Stimulated activated CD4-positive, alpha-beta T cell treated with anti-CD3 and anti-CD28 coated beads, Interleukin-4, amount 100 ng/mL, for 1 hour (primary cell): ENCODE results near the gene CHD2.

Experiments used
- DNase-seq: peaks from one replicate; pipeline ENCODE4 v3.0.0-alpha.2; 2020

The CHD2 gene

DNA sequence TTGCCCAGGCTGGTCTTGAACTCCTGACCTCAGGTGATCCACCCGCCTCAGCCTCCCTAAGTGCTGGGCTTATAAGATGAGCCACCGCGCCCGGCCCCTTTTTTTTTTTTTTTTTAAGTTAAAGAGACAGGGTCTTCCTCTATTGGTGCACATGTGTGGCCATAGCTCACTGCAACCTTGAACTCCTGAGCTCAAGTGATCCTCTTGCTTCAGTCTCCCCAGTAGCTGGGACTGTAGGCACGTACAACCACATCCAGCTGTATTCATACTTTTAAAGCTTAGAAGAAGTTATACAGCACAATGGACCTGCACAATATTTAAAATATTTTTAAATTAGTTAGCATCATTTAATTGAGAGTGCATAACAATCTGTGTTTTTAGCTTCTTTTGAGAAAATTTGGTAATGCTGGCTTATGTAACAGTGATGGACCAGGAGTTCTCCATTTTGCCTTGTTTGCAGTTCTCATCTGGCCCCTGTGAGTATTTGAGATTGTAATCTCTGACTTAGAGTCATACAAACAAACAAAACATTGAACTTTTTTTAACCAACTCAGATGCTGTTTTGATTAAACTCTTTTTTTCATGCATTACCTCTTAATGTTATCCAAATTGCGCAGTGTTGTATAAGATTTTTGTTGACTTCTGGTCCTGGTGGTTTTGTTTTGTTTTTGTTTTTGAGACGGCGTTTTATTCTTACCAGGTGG lies 33.0 kb downstream of the CHD2 start:
- no peak for DNase-seq

DNA sequence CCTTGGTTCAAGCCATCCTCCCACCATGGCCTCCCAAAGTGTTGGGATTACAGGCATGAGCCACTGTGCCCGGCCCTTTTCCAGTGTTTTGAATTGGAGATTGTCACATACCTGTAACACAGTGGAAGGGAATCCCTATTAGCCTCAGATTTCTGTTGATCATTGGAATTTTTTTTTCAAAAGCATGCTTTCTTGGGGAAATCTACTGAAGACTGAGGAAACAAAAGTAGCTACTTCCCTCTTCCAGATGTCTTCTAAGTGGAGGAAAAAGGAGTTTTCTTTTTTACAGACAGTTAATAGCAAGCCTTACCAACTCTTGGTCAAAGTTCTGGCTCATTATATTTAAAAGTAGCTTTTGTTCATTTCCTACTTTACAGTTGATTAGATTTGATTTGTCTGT lies 33.7 kb downstream of the CHD2 start:
- no peak for DNase-seq

DNA sequence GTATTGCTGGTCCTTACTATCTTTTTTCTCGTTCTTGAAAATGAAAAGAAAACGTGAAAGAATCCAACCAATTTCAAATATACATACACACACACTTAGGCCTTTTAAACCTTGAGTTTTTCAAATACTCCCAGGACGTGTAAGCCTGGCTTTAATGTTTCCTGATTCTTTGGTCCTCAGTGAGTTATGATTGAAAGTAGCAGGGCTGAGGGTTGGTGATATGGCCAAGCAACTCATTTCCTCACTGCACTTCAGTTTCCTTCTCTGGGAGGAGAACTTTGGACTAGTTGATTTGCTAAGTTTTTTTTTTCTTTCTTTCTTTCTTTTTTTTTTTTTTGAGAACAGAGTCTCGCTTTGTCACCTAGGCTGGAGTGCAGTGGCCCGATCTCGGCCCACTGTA lies 34.6 kb downstream of the CHD2 start:
- DNase-seq = no peak

DNA sequence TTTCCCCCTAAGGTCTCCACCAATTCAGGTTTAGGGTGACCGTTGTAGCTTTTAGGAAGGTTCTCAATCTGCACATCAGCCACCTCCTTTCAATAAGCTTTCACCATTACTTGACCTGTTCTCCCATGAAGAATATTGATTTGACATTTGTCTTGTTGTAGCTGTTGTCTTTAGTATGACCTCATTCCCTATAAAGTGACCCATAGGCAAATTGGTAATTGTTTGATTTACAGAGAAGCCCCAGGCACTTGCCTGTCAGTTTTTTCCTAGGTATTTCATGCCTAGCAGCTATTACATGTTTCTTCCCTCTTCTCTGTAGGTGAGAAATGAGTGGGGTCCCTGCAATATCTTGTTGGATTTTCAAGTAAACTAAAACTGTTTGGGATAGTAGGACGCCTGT lies 36.0 kb downstream of the CHD2 start:
- DNase-seq = no peak

DNA sequence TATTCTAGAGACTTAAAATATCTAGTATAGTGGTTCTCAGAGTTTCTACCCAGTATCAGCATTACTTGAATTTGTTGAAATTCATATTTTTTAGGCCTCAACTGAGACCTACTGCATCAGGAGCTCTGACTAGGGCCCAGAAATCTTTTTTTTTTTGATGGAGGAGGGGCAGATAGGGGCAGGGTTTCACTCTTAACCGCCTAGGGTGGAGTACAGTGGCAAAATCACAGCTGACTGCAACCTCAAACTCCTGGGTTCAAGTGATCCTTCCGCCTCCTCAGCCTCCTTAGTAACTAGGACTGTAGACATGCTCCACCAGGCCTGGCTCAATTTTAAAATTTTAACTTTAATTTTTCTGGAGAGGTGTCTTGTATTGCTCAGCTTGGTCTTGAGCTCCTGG lies 36.6 kb downstream of the CHD2 start:
- no peak for DNase-seq

DNA sequence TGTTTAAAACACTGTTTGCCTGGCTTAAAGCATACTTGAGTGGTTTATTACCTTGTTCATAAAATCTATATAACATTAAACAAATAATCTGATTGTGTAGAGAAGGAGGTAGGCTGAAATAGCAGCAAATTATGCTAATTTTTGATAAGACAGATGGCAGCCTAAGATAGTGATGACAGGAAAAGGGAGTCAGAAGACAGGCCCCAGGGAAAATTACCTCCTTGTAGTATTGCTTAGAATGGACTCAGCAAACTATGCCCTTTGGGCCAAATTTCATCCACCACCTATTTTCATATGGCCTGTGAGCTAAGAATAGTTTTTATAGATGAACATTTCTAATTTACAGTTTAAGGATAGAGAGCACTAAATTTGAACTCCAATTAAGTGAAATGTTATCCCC lies 37.8 kb downstream of the CHD2 start:
- no peak for DNase-seq

DNA sequence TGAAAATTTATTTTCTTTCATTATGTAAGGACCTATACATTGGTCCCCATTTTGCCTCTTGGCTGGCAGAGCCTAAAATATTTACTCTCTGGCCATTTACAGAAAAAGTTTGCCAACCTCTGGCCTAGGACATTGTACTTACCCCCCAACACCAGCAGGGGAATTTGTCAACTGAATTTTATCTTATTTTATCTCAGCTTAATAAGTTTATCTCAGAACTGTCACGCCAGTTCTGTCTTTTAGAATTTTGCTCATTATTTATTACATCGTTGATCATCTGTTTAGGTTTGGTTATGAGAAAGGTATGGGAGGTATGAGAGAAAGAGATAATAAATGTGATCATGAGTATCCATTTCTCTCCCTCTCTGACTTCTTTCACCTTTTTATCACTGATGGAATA lies 38.3 kb downstream of the CHD2 start:
- no peak for DNase-seq

DNA sequence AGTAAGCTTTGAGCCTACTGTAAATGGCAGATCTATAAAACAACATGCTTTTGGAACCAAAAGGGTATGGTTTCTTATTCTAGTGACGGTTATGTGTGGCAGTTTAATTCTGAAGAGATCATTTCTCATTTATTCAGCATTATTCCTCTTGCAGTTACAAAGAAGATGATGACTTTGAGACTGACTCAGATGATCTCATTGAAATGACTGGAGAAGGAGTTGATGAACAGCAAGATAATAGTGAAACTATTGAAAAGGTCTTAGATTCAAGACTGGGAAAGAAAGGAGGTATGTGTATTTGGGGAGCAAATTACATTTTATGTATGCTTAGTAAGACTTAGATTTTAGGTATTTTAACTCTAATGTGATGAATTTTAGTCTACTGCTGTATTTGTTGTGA lies 41.5 kb downstream of the CHD2 start:
- DNase-seq = no peak

DNA sequence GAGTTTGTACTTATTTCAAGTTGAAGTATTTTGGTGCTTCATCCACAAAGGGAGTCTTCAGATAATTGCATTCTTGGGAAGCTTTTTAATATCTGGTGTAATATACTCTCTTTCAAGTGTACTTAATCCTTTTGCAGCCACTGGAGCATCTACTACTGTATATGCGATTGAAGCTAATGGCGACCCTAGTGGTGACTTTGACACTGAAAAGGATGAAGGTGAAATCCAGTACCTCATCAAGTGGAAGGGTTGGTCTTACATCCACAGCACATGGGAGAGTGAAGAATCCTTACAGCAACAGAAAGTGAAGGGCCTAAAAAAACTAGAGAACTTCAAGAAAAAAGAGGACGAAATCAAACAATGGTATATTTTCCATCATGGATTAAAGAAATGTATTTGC lies 42.6 kb downstream of the CHD2 start:
- no peak for DNase-seq

DNA sequence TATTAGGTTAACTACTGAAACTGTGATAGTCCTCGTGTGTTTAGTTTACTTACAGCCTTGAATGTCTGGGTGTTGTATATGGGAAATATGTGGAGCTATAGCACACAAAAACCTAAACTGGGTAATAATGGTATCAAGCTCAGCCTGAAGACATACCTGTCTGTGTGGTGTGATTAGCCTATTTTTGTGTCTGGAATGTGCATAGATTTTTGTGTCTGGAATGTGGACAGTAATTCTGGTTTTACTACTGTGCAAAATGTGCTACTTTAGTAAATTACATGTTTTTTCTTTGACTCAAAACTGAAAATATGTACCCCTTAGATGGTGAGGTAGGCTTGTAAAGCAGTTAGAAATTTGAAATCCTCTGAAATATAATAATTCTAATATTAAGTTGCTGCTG lies 43.5 kb downstream of the CHD2 start:
- DNase-seq = no peak

DNA sequence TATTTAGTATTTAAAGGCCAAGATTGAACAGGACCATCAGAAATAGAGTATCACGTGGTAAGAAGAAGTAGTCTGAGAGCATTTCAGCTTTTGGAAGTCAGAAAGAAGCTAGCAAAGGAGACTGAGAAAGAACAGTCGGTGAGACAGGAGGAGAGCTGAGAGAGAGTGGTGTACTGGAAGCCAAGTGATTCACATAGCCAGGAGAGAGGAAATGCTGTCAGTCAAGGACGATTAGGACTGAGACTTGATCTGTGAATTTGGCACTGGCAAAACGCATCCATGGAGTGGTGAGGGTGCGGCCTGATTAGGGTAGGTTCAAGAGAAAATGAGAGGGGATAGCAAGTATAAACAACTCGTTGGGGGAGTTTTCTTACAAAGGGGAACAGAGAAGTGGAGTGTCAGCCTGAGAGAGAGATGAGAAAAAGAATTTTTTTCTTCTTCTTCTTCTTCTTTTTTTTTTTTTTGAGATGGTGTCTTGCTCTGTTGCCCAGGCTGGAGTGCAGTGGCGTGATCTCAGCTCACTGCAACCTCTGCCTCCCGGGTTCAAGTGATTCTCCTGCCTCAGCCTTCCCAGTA lies 44.9 kb downstream of the CHD2 start:
- DNase-seq = no peak

DNA sequence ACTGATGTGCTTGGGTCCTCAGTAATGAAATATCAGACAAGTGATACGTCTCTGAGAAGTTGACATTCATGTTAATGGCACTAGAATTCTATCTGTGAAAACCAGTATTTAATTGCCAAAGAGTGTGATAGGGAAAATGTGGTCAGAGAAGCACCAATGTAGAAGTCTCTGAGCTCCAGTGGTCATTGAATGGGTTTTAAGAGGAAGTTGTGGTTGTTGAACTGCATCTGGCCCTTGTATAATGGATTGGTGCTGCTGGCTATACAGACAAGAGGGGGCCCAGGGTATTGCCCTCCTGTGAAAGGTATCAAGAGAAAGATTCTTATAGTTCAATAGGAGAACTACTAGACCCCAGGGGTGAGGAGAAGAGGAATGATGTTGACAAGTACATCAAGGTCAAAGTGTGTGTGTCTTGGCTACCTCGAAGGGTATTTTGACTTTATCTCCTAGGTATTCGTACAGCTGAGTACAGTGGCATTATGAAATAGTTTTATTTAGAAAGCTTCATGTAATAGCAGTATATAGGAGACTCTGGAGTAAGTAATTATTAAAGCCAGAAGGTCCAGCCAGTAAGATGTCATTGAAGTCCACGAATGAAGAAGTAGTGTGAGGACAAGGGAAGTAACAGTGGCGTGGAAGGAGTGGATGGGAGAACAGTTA lies 47.1 kb downstream of the CHD2 start:
- DNase-seq = no peak

DNA sequence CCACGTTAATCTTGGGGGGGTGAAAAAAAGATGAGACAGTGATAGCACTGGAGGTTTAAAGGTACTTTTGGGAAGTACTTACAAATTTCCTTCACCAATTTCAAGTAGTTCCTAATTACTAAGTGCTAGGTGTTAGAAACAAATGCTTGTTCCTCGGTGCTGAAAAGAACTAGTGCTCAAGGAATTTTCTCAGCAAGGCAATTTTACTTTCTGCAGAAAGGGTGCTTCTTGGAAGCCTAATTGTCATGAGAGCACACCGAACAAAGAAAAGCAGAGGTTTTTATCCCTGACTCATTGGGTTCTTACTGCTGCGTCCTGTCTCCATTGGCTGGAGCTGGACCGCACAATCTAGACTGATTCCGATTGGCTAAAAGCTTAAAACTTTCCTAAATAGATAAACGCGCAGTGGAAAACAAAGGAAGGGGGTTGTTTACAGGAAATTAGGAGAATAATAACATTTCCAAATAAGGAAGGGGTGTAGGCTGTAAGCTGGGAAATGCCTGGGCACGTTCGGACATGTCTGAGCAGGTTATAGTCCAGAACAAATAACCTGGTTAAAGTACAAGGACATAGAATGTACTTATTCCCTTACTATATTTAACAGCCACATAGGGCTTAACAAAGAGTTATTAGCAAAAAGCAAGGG lies 49.6 kb downstream of the CHD2 start:
- DNase-seq = no peak

DNA sequence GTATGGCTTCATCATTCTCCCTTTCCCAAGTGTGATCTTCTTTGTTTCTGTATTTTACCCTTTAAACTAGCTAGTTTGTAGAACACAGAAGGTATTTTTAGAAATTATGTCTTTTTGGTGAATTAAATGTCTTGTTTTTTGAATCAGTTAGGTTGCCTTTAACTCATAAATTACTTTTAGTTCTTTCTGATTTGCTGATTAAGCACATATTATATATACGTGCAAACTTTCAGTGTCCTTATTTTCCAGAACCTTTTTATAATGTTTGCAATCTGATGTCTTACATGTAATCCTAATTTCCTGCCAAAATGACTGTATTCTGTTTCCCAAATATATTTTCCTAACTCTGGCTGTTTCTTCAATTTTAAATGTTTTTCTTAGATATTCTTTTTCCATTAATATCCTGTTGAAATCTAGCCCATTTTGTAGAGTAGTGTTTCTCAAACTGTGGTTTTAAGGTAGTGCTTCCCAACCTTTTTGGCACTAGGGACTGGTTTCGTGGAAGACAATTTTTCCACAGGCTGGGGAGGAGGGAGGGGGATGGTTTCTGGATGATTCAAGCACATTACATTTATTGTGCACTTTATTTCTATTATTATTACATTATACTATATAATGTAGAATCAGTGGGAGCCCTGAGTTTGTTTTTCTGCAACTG lies 51.8 kb downstream of the CHD2 start:
- DNase-seq = no peak

DNA sequence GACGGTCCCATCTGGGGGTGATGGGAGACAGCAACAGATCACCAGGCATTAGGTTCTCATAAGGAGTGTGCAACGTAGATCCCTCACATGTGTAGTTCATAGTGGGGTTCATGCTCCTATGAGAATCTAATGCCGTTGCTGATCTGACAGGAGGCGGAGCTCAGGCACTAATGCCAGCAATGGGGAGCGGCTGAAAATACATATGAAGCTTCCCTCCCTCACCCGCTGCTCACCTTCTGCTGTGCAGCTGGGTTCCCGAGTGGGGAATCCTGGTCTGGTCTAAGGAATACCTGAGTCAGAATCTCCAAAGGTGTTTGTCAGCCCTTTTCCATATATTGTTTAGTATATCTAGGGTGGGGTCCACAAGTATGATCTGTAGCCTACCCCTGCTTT lies 52.3 kb downstream of the CHD2 start:
- no peak for DNase-seq

DNA sequence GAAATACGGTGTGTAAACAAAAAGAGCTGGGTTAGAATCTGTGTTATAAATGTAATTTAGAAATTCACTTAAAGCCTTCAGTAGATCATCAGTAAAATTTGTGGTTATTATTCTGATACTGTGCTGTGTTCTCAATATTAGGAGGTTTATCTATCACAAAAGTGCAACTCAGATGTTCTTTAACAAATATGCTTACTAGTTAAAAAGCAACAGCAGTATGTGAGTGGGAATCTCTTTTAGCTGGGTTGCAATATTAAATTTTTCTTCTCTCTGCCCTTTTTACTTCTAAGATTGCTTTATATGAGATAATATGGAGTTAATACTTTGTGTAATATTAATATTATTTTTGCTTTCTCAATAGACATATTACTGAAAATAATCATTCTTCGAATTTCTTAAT lies 53.4 kb downstream of the CHD2 start:
- no peak for DNase-seq

DNA sequence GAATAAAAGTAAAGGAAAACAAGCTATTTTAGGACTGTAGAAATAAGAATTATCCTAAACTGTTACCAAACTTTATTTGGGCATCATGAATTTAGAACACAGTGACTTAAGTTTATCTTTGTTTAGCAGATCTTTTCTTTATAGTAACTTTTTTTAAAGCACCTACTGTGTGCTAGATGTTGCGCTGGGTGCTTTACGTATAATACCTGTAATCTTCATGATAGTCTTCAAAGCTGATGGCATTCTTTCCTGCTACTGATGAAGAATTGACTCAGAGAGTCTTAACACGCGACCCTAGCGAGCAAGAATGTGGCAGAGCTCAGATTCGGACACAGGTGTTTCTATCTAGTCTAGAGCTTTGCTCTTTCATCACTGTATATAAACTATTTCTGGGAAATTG lies 53.9 kb downstream of the CHD2 start:
- no peak for DNase-seq

DNA sequence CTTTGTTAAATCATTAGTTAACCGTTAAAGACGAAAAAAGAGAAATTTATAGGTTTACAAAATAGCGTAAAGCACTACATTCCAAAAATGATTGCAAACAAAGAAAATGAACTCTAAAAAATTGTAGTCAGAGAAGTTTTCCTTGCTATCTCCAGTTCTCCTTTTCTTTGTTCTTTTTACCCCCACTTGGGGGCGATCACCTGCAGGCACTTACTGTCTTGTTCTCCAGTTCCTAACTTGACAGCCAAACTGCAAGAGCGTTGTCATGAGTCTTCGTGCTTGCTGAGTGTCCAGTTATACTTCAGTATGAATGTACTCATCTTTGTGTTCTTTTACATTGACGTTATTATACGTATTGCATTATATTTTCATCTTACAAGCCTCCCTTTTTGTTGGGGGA lies 54.5 kb downstream of the CHD2 start:
- no peak for DNase-seq

DNA sequence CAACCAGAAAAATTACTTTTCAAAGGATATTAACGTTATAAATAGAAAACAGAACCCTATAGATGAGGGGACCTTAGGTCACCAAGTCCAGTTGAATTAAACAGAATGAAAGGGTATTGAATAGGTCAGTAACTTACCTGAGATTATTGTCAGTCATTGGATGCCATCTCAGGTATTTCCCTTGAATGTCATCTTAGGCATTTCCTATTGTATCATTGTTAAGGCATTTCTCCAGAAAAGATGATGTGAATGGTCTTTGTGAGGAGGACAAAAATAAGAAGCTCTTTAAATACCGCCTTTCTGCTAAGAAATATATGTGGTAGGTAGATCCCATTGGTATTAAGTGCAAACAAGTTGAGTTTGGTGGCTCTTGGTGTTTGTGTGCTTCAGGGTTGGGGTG lies 55.6 kb downstream of the CHD2 start:
- DNase-seq = no peak

DNA sequence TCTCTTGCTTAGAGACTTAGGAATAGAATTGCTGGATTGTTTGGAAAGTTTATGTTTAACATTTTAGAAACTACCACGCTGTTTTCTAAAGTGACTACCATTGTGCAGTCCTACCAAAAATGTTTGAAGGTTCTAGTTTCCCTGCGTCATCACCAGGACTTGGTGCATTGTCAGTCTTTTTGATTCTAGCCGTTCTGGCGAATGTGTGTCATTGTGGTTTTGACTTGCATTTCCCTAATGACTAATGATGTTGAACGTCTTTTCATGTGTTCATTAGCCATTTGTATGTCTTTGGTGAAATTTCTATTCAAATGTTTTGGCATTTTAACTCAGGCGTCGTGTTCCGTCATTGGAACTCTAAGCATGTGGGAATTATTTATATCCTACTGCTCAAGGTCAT lies 58.0 kb downstream of the CHD2 start:
- DNase-seq = peak; percentile 31

DNA sequence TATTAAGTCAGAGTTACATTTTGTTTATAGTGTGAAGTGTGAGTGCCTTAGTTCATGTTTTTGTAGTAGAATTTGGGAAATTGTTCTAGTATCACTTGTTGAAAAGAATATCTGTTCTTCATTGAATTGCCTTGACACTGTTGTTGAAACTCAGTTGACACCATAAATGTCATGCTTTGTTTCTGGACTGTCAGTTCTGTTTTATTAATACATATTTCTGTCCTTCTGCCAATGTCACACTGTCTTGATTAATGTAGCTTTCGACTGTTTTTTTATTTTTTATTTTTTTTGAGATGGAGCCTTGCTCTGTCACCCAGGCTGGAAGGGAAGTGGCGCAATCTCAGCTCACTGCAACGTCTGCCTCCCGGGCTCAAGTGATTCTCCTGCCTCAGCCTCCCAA lies 59.1 kb downstream of the CHD2 start:
- DNase-seq = no peak

DNA sequence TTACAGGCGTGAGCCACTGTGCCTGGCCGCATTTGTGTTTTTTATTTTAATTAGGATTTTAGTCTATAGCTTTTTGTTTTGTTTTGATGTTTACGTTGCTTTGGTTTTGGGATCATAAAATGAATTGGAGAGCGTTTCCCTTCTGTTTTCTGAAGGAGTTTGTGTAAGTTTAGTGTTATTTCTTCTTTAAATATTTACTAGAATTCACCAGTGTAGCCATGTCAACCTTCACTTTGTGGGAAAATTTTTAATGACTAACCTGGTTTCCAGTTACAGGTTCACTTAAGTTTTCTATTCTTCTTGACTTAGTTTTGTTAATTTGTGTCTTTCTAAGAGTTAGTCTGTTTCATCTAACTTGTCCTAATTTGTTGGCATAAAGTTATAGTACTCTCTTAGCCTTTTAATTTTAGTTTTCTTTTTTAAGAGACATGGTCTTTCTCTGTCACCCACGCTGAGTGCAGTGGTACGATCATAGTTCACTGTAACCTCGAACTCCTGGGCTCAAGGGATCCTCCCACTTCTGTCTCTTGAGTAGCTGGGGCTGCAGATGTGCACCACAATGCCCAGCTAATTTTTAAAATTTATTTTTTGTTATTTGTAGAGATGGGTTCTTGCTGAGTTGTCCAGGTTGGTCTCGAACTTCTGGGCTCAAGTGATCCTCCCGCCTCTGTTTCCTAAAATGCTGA lies 61.0 kb downstream of the CHD2 start:
- DNase-seq = no peak

DNA sequence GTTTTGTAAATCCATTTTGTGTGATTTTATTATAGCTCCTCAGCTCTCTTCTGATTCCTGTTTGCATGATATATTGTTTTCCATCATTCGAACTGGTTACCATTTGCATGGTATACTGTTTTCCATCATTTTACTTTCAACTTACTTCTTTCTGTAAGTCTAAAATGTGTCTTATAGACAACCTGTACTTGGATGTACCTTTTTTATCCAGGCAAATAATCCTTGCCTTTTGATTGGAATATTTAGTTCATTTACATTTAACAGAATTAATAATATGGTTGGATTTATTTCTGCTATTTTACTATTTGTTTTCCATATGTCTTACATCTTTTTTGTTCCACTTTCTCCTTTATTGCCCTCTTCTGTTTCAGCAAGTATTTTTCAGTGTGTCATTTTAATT lies 62.8 kb downstream of the CHD2 start:
- no peak for DNase-seq
